ENCODE measurements around the gene GNA14.

GNA14 gene

DNA sequence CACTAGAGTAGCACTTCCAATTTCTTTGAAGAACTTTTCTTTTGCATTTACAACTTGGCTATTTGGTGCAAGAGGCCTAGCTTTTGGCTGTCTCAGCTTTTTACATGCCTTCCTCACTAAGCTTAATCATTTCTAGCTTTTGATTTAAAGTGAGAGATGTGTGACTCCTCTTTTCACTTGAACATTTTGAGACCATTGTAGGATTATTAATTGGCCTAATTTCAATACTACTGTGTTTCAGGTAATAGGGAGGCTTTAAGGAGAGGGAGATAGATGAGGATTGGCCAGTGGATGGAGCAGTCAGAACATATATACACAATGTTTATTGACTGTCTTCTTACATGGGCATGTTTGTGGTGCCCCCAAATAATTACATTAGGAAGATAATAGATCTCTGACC lies 161.7 kb downstream of the GNA14 start:
- DNase-seq = no peak

DNA sequence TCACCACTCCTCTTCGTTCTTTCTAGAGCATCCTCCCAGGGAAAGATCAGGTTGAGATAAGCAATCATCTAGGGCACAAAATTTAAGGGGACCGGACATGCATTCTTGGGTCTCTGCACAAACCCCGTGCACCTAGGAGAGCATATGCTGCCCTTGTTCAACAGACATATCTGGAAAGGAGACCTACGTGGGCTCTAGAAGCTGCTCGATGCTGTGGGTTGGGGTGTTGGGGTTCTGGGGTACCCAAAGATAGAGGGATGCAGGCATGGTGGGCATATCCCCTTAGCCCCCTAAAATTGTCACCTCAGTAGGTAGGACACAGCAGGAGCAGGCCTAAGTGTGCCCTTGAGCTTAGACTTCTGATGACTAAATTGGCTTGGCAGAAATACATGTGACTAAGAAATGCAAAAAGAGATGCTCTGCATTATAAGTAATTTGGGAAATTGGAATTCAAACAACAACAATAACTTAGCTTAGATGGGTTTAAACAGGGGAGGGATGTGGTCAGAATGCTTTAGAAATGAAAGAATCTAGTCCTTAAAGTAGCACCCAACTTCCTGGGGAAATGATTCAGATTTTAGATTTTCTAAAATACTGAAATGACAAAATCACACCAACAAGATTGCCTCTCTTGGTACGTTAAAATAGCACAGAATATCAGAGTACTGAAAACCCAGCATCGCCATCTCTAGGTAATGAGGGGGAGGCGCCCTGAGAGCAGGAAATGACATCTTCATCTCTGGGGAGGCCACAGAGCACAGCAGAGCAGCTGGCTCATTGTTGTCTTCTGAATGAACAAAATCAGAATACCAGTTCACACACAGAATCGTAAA lies 172.3 kb downstream of the GNA14 start:
- DNase-seq = no peak

DNA sequence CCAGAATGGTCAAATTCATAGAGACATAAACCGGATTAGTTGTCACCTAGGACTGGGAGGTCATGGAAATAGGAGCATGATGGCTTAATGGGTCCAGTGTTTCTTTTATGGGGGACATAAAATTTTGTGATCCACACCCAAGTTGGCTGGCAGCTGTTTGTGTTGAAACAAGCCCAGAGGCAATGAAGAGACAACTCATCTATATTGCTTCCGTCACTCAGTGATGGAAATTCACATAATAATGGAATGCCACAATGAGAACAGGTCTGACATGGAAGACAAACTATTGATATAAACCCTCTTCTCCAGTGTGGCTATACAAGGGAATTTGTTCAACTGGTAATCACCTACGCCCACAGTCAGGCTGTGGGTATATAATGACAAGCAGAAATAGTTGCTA lies 173.2 kb downstream of the GNA14 start:
- DNase-seq = no peak

DNA sequence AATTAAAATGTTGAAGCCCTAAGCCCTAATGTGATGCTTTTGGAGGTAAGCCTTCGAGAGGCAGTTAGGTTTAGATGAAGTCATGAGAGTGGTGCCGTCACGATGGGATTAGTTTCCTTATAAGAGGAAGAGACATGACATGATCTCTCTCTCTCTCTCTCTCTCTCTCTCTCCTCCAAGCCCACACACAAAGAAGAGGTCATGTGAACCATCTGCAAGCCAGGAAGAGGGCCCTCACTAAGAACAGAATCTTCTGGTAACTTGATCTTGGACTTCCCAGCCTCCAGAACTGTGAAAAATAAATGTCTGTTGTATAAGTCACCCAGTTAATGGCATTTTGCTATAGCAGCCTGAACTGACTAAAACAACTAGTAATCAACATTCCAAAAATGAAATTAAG lies 175.5 kb downstream of the GNA14 start:
- DNase-seq = no peak

DNA sequence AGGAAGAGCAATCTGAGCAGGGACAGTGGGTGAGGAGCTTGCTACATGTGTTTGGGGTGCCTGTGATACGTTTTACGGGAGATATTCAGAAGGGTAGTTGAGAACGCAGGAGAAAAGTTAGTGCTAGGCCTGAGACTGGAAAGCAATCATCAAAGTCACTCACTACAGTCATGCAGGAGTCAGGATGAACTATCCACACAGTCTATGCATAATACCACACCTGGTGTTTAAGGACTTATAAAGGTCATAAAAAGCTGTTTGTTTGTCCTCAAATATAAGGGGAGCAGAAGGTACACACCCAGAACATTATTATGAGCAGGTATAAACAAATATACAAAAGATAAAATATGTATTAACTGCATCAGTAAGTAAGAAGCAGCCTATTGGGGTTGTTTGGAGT lies 176.6 kb downstream of the GNA14 start:
- no peak for DNase-seq

DNA sequence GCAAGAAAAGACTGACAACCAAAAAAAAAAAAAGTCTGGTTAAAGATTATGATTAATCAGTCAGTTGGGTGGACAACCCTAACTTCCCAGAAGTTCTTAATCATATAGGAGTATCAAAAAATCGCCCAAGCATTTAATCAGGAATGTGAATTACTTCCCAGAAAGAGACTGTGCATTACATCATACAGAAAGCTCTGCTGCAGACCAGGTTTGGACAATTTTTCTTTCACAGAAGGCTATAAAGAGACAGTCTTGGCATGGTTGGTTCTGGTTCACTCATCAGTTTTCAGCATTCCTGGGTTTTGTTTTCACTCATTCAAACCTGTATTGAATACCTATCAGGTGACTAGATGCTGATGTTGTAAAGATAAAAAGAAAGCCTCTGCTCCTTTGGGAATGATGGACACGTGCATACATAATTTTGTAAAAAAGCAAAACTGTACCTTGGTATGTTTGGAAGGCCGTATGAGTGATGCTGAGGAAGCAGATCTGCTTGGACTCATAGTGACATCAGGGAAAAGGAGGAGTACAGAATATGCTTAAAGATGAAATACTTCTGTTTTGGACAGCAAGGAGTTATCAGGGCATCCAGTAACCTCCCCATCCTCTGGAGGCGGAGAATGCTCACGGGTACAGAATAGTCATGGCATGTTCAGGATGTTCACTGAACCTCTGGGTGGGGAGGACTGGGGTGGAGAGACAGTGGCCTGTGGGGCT lies 178.4 kb downstream of the GNA14 start:
- DNase-seq = no peak

DNA sequence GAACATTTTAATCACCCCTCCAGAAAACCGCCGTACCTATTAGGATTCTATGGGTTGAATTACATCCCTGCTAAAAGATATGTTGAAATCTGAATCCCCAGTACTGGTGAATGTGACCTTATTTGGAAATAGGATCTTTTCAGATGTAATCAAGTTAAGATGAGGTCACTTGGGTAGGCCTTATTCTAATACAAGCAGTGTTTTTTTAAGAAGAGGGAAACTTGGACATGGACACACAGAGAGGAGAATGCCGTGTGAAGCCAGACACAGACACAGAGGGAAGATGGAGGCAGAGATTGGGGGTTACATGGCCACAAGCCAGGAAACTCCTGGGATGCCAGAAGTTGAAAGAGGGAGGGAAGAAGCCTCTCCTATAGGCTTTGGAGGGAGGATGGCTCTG lies 183.5 kb downstream of the GNA14 start:
- DNase-seq = no peak

DNA sequence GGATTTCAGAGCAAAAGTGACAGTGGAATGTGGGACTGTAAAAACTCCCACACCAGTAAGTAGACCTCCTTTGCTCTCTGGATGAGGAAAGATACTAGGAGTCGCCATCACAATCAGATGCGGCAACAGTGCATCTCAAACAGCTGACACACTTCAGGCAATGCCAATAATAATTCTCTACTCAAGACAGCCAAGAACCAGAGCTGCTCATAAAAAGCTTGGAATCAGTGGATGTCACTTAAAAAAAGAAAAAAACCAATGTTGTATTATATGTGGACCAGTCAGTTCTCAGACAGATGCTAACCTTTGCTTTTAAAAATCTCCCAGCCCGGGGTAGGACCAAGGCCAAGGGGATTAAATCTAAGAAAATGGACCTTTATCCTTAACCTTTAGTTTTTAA lies 185.0 kb downstream of the GNA14 start:
- DNase-seq = no peak

DNA sequence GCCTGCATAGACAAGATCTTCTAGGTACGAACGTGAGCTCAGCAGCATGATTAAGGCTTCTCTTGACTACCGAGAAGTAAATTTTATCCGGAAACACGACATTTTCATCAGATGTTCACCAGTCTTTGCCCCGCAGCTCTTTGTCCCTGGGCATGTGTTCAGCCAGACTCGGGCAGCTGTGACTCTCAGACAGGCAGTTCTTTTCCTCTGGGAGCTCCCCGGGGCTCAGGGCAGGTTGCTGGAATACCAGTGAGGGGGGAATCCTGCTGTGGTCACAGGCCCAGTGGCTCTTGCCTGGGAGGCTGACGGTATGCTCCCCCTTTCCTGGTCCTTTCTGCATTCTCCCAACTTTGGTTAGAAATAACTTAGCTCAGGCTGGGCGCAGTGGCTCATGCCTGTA lies 186.1 kb downstream of the GNA14 start:
- no peak for DNase-seq

DNA sequence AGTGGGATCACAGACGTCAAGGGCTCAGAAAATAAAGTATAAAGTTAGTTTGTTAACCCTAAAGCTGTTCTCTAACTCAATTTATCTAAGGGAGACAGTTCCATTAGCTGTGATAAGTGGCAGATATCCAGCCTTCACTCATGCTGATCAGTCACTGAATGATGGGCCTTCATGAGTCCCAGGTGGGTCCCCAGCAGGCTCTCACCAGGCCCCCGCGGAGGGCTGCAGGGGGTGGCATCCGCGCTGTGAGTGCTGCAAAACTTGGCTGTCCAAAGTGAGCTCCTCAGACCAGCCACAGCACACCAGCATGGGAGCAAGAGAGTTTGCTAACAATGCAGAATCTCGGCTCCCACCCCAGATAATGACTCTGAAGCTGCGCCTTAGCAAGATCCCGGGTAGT lies 187.2 kb downstream of the GNA14 start:
- DNase-seq = peak; percentile 22

DNA sequence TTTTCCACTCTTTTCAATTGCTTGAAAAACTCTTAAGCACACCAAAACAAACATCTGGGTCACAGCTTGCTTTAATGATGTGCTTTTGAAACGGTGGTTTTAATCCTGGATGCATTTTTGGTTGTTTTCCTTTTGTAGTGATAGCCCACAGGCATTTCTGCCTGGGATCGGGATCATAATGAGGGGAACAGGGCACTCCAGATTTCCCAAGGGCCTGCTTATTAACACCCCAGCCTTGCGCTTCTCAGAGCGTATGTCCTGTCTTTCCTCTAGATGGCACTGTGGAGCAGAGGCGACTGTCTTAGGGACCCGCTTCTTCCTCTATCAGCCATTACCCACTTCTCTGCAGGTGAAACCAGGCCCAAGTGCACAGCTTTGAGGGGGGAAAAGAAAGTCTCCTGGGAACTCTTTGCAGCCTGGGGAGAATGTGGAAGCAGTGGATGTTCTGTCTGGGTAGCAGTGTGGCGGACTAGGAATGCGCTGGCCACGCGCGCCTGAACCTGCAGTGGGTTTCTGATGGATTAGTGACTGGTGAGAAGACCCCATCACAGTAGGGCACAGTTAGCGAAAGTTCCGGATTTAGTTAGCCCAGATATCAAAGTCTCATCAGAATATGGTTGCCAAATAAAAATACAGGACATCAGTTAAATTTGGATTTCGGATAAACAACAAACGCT lies 190.1 kb downstream of the GNA14 start:
- DNase-seq = peak; percentile 78

DNA sequence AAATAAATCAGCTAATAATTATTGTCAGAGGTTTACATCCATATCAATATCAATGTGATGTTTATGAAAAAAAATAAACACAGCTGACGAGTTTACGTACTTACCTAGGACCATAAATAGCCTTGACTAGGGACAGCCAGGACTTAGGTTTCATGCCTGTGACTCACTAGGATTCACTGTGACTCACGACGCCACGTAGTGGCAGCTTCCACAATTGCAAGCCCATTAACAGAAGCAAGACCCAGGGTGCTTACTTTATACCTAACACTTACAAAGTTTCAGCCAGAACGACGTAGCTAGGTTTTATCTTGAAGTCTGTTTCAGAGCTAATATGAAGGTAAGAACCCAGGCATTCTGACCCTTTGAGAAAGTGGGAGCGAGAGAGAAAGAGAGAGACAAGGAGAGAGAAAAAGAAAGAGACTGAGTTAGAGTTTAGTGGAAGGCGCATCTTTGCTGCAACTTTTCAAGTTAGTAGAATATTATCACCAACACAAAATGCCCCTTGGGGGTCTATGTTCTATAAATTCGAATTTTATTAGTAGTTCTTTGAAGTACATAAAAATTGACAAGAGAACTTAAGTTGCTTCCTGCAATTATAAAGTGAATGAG lies 191.2 kb downstream of the GNA14 start:
- peak; percentile 94 for DNase-seq

DNA sequence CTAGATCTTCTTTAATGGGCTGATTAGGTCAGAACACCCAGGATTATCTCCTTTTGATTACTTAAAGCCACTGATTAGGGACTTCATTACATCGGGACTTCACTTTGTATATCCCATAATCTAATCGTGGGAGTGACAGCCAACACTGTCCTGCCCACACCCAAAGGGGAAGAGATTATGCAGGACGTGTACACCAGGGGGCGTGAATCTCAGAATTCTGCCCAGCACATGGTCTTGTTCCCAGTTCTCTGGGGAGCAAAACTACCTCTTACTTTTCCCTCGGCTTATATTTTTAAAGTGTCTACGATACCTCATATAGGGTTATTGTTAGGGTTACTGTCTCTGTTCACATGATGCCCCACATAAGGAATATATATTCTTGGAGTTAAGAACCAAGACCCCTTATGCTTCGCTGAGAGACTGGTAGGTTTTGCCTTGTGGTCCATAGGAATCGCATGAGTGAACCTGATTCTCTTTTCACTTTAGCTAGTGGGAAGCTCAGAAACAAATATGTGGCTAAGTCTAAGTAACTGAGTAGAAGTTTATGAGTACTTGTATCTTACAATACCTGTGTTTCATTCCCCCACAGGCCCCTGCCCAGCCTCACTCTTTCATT lies 192.7 kb downstream of the GNA14 start:
- DNase-seq = peak; percentile 60

DNA sequence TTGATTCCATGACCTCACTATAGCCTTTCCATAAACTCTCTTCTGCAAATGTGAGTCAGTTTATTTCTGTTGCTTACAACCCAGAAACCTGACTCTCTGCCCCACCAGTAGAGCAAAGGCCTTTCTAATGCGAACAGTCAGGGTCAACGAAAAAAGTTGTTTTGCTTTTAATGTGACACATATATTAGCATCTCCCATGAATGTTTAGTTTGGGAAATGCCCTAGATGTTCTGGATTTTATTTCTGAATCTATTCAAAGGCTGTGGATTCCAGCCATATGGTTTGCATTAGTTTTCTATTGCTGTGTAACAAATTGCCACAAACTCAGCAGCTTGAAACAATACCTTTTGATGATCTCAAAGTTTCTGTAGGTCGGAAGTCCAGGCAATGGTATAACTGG lies 193.5 kb downstream of the GNA14 start:
- DNase-seq = no peak

DNA sequence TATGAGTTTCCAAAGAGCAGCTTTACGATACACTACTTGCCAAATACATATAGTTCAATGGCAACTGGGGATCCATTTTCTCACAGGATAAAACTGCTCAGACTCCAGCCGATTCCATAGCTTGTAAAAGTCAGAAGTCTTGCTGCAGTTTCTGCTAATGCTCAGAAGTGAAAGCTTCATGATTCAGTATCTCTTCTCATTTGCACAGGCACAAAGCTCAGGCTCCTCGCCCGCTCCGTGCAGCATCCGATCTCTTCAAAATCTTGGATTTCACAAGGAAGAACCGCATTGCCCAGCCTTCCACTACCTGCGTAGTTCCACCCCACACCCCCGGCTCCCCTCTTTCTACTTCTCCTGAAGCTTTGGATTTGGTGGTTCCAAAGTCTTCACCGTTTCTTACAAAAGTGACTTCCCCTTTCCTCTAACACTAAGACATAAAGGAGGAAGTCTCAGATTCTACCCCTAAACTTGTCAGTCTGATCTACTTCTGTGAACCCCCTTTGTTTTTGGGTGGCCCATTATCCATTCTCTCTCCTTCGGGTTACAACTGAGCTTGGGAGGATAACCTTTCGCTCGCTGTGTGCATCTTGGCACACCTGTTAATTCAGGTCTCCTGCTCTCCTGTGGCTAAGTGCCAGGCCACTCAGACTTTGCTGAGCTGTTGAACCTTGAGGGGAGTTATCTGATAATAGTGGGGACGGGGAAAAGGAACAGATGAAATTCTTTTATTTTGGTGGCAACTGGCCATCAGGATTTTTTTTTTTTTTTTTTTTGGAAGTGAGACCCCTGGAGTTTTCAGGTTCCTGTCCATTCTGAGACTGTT lies 194.1 kb downstream of the GNA14 start:
- no peak for DNase-seq

DNA sequence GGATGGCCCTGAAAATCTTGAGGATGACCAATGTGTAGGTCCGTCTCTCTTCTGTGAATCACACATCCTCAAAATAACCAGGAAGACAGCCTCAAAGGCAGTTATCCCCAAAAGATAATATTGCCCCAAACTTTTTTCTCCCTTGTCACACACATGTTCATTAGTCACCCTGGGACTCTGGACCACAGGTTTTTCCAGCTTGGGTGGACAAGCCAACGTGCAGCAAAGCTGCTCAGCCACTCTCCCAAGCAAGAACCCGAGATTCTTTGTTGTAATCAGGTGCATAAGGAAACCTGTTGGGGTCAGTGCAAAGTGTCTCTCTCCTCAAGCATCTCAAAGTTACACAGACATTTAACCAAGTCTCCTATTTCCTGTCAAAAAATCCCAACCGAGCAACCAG lies 196.6 kb downstream of the GNA14 start:
- peak; percentile 8 for DNase-seq

DNA sequence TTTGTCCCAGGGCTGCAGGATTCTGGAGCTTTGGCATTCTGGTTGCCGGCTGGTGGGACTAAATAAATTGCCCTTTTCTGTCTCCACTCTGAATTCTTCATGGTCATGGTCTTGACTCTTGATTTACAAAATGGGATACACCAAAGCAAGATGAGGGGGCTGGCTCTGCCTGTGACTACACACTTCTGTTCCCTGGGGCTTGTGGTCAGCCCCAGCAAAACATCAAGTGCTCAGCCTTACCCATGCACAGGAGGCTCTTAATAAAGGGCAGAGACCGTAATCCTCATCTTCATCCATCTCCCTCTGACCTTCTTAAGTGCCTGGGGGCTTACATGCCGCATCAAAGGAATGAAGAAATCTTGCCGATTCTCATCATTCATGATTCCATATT lies 198.0 kb downstream of the GNA14 start:
- DNase-seq = no peak

DNA sequence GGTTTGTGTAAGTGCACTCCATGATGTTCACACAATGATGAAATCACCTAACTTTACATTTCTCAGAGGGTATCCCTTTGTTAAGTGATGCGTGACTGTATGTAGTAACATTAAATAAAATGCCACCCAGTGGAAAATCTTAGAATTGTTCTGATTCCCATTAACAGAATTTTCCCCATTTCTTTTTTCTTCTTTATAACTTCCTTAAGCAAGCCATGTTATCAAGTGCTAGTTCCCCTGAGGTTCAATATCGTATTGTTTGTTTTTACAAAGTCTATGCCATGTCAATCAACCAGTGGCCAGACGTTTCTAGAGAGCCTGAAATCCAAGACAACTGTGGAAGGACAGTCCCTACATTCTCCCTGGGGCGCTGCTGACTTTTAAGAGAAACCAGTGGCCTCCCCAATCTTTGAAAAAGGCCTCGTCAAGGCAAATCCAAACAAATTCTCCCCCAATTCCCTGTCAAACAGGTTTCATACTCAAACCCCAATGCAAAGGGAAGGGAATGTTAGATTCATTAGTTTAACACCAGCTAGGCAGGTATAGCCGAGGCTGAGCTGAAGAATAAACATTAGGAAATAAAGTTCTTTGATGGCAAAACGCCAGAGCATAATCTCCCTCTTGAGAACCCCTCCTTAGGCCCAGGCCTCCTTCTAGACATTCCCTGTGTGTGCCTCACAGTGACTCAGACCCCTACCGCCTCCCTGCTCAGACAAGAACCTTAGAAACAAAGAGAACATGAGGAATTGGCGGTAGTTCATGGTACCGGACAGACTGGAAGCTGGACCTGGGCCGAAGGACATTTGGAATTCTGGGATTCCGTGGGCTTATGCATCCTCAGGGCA lies 198.7 kb downstream of the GNA14 start:
- DNase-seq = peak; percentile 69

DNA sequence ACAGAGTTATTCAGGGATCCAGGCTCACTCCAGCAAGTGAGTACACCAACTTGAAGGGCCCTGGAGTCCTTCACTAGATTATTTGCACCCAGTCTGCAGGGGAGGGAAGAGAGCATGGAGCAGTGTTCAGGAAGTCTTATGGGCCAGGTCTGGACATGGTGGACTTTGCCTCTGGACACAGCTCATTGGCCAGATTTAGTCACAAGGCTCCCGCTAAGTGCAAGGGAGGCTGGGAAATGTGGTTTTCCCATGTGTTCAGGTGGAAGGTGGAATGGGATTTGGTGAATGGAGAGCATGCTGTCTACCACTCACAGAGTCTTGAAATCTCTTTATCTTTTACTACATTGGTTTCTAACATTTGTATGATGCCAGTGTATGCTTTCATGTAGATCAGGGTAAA lies 200.5 kb downstream of the GNA14 start:
- no peak for DNase-seq

DNA sequence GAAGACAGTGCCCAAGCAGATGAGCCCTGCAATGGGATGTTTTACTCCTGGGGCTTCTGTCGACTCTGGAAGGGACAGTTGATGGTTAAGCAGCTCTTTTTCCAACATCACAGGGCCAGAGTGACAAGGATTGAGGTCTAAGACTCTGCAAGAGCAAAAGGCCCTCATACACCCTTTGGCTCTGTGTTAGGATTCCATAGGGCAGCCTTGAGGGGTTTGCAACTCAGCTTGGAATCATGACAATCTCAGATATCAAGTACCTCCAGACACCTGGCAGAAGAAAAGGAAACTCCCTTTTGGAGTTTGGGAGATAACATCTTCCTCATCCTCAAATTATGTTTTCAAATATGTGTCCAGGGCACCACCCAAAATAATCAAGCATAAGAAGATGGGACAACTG lies 205.7 kb downstream of the GNA14 start:
- no peak for DNase-seq

DNA sequence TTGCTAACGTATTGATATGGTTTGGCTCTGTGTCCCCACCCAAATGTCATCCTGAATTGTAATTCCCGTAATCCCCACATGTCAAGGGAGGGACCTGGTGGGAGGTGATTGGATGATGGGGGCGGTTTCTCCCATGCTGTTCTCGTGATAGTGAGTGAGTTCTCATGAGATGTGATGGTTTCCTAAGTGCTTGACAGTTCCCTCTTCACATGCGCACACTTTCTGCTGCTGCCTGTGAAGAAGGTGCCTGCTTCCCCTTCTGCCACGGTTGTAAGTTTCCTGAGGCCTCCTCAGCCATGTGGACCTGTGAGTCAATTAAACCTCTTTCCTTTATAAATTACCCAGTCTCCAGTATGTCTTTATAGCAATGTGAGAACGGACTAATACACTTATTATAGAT lies 207.0 kb downstream of the GNA14 start:
- peak; percentile 15 for DNase-seq

Measured in islet precursor cell (in vitro differentiated cells).